Esophagus squamous epithelium (tissue), 4 donors: ENCODE results near the gene PRKG1.

Experiments used
- POLR2A ChIP-seq, 4 donors: fragments of 450-650 bp; IDR thresholded peaks; one replicate each; pipeline ENCODE4 v1.6.1; 2017; ENCODE audit warnings: antibody characterized with exemption in 4 of 4, mild to moderate bottlenecking in 4 of 4, moderate library complexity in 3 of 4
- TF ChIP-seq, protein P1 (sequence below), 6 experiments: fragments of 450-650 bp in 4 of 6; fragments of 200-600 bp in 2 of 6; sonication (generic) in 2 of 6; IDR thresholded peaks; one replicate each; pipeline ENCODE4 v1.5.1; 2016 to 2019; ENCODE audit warnings: antibody characterized with exemption in 6 of 6, mild to moderate bottlenecking in 4 of 6, moderate library complexity in 4 of 6

DNA sequence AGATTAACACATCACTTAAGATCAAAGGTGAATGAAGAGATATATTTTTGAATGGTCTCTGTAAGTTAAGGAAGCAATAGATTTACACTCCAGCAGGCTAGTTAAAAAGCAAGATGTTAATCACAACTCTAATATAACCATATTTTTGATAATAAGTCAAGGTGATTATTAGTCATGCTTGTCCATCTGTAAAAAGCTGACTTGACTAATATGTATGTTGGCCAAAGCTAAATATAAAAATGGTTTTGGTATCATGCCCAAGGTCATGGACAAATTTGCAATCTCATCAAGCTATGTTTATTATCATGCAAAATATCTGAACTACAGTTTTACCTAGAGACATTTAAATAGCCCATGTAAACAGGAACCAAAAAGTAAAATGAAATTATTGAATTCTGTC is 727.7 kb downstream of the PRKG1 start:
- TF ChIP-seq, protein P1, sequence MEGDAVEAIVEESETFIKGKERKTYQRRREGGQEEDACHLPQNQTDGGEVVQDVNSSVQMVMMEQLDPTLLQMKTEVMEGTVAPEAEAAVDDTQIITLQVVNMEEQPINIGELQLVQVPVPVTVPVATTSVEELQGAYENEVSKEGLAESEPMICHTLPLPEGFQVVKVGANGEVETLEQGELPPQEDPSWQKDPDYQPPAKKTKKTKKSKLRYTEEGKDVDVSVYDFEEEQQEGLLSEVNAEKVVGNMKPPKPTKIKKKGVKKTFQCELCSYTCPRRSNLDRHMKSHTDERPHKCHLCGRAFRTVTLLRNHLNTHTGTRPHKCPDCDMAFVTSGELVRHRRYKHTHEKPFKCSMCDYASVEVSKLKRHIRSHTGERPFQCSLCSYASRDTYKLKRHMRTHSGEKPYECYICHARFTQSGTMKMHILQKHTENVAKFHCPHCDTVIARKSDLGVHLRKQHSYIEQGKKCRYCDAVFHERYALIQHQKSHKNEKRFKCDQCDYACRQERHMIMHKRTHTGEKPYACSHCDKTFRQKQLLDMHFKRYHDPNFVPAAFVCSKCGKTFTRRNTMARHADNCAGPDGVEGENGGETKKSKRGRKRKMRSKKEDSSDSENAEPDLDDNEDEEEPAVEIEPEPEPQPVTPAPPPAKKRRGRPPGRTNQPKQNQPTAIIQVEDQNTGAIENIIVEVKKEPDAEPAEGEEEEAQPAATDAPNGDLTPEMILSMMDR (IDR thresholded peaks at IDR 0.05) = no peak
- no peak for TF ChIP-seq POLR2A (IDR thresholded peaks at IDR 0.05)
